ENCODE measurements around the gene CENPL.
"Not testable (repeated sequence)": the region's sequence is repeated elsewhere in the genome, so short reads cannot be mapped to it uniquely, and the experiment has no call there.

Gene CENPL

DNA sequence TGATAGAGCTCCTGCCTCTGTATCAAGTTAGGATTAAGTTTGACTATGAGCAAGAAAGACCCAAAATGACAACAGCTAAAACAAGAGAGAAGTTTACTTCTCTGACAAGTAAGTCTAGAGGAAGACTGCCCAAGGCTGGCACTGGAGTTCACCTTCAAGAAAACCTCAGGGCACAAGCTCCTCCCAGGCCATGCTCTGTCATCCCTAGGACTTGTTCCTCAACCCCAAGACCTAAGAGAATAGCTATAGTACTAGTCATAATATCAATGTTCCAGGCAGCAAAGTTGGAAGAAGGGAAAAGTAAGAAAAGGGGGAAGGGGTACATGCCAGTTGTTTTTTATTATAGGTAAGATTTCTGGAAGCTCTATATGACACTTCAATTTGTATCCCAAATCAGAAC is 26.6 kb downstream of the CENPL start:
- Histone ChIP-seq H3K27ac (ENCODE audit: low read length) (no peak overlapping the region), H3K4me3 (ENCODE audit: low read length in 2 of 2) (no peak overlapping the region), H3K4me1 (ENCODE audit: control insufficient read depth, insufficient read depth, low read length) (no peaks in the 10 kb centered on the region), H3K27me3 (ENCODE audit: control insufficient read depth in 1 of 2, insufficient read depth in 2 of 2, low read length in 2 of 2) (no peaks in the 10 kb centered on the region), H3K9ac (ENCODE audit: low read length in 2 of 2) (no peak overlapping the region), H3K36me3 (ENCODE audit: control insufficient read depth in 2 of 2, insufficient read depth in 2 of 2, low read length in 2 of 2) (no peaks in the 10 kb centered on the region), H3K9me3 (ENCODE audit: control insufficient read depth in 2 of 2, low read length in 2 of 2) (no peaks in the 10 kb centered on the region)

DNA sequence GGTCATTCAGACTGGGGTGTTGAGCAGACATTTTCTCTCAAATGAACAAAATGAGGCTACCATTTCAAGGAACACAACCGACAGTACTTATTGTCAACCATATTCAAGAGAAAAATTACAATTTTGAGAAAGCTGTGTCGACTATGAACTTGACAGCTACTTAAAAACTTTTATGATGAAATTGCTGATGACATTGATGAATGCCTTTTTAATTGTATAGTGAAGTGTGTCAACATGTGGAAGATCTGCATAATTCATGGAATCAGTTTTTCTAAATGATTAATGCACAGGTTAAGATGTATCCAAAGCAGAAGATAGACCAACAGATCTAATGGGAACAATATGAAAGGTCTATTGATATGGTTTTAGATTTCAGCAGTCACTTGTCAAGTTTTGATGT is 34.8 kb downstream of the CENPL start:
- no peaks in the 10 kb centered on the region for H3K4me1 ChIP-seq (ENCODE audit: control insufficient read depth, insufficient read depth, low read length)
- H3K9ac ChIP-seq (ENCODE audit: low read length in 2 of 2) = no peak overlapping the region
- no peak overlapping the region for H3K27ac ChIP-seq (ENCODE audit: low read length)
- H3K36me3 ChIP-seq (ENCODE audit: control insufficient read depth in 2 of 2, insufficient read depth in 2 of 2, low read length in 2 of 2) = peaks cover 2 to 15% of the 10 kb centered on the region in 2 donors
- no peaks in the 10 kb centered on the region for H3K9me3 ChIP-seq (ENCODE audit: control insufficient read depth in 2 of 2, low read length in 2 of 2)
- H3K27me3 ChIP-seq (ENCODE audit: control insufficient read depth in 1 of 2, insufficient read depth in 2 of 2, low read length in 2 of 2) = no peaks in the 10 kb centered on the region
- no peak overlapping the region for H3K4me3 ChIP-seq (ENCODE audit: low read length in 2 of 2)

DNA sequence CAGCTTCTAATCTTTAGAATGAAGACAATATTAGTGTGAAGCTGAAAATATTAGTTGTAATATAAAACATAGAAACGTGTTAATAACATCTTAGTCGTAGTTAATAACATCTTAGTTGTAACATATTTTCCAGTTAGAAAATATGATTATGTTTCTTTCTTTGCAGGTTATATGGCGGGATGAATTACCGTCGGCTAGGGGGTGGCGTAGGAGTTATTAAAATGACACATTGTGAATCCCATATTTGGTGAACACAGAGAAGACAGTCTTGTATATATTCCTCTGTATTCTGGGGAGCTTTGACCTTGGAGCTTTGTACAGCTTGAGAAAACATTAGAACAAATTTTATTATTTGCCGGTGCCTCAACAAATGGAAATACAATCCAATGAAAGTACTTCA is 39.7 kb downstream of the CENPL start:
- no peaks in the 10 kb centered on the region for H3K27me3 ChIP-seq (ENCODE audit: control insufficient read depth in 1 of 2, insufficient read depth in 2 of 2, low read length in 2 of 2)
- no peaks in the 10 kb centered on the region for H3K9me3 ChIP-seq (ENCODE audit: control insufficient read depth in 2 of 2, low read length in 2 of 2)
- H3K4me1 ChIP-seq (ENCODE audit: control insufficient read depth, insufficient read depth, low read length) = no peaks in the 10 kb centered on the region
- no peak overlapping the region for H3K4me3 ChIP-seq (ENCODE audit: low read length in 2 of 2)
- H3K9ac ChIP-seq (ENCODE audit: low read length in 2 of 2) = no peak overlapping the region
- H3K27ac ChIP-seq (ENCODE audit: low read length) = no peak overlapping the region
- H3K36me3 ChIP-seq (ENCODE audit: control insufficient read depth in 2 of 2, insufficient read depth in 2 of 2, low read length in 2 of 2) = peaks cover 22 to 44% of the 10 kb centered on the region in 2 donors

DNA sequence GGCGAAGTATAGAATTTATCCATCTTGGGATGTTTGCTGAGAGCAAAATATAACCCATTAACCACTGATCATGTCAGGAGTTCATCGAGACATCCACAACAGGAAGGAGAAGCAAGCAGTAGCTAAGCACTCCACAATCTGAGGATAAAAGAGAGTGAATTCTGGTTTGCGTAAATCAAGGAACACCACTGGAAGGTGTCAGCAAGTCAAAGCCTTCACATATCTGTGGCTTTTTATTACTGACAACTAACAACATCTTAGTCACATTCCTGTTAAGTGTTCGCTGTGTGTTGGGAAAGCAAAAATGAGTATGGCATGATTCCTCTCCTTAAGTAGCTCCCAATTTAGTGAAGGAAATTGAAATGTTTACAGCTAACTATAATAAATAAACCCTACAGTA is 44.7 kb downstream of the CENPL start:
- Histone ChIP-seq H3K9ac (ENCODE audit: low read length in 2 of 2) (no peak overlapping the region), H3K27me3 (ENCODE audit: control insufficient read depth in 1 of 2, insufficient read depth in 2 of 2, low read length in 2 of 2) (no peaks in the 10 kb centered on the region), H3K4me1 (ENCODE audit: control insufficient read depth, insufficient read depth, low read length) (no peaks in the 10 kb centered on the region), H3K27ac (ENCODE audit: low read length) (no peak overlapping the region), H3K4me3 (ENCODE audit: low read length in 2 of 2) (no peak overlapping the region), H3K36me3 (ENCODE audit: control insufficient read depth in 2 of 2, insufficient read depth in 2 of 2, low read length in 2 of 2) (peaks cover 33 to 51% of the 10 kb centered on the region in 2 donors), H3K9me3 (ENCODE audit: control insufficient read depth in 2 of 2, low read length in 2 of 2) (no peaks in the 10 kb centered on the region)

DNA sequence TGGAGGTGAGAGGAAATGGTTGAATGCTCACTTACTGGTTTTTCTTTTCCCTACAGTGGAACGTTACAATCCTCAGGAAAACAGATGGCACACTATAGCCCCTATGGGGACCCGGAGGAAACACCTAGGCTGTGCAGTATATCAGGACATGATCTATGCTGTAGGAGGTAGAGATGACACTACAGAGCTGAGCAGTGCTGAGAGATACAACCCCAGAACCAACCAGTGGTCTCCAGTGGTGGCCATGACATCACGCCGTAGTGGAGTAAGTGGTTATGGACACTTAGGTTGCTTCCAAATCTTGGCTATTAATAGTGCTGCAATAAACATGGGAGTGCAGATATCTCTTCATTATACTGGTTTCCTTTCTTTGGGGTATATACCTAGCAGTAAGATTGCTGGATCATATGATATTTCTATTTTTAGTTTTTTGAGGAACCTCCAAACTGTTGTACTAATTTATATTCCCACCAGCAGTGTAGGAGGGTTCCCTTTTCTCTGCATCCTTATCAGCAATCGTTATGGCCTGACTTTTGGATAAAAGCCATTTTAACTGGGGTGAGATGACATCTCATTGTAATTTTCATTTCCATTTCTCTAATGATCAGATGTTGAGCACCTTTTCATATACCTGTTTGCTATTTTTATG is 49.0 kb downstream of the CENPL start:
- Histone ChIP-seq H3K9ac (ENCODE audit: low read length in 2 of 2) (no peak overlapping the region), H3K4me3 (ENCODE audit: low read length in 2 of 2) (no peak overlapping the region), H3K4me1 (ENCODE audit: control insufficient read depth, insufficient read depth, low read length) (no peaks in the 10 kb centered on the region), H3K36me3 (ENCODE audit: control insufficient read depth in 2 of 2, insufficient read depth in 2 of 2, low read length in 2 of 2) (peaks cover 18 to 25% of the 10 kb centered on the region in 2 donors), H3K27ac (ENCODE audit: low read length) (no peak overlapping the region), H3K9me3 (ENCODE audit: control insufficient read depth in 2 of 2, low read length in 2 of 2) (no peaks in the 10 kb centered on the region), H3K27me3 (ENCODE audit: control insufficient read depth in 1 of 2, insufficient read depth in 2 of 2, low read length in 2 of 2) (no peaks in the 10 kb centered on the region)

DNA sequence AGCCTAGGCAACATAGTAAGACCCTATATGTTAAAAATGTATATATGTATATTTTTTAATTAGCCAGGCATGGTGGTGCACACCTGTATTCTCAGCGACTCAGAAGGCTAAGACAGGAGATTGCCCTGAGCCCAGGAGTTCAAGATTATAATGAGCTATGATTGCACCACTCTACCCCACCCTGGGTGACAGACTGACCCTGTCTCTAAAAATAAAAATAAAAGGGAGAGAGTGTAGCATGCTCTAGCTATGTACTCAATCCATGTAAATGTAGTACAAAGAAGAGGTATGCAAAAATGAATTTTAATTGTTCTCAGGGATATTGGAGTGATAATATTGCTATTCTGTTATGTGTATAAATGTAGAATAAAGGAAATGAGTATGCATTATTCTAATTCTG is 53.1 kb downstream of the CENPL start:
- no peak overlapping the region for H3K4me3 ChIP-seq (ENCODE audit: low read length in 2 of 2)
- no peaks in the 10 kb centered on the region for H3K9me3 ChIP-seq (ENCODE audit: control insufficient read depth in 2 of 2, low read length in 2 of 2)
- no peak overlapping the region for H3K9ac ChIP-seq (ENCODE audit: low read length in 2 of 2)
- H3K4me1 ChIP-seq (ENCODE audit: control insufficient read depth, insufficient read depth, low read length) = no peaks in the 10 kb centered on the region
- H3K27ac ChIP-seq (ENCODE audit: low read length) = no peak overlapping the region
- H3K27me3 ChIP-seq (ENCODE audit: control insufficient read depth in 1 of 2, insufficient read depth in 2 of 2, low read length in 2 of 2) = no peaks in the 10 kb centered on the region
- H3K36me3 ChIP-seq (ENCODE audit: control insufficient read depth in 2 of 2, insufficient read depth in 2 of 2, low read length in 2 of 2) = peaks cover 11 to 19% of the 10 kb centered on the region in 2 donors

DNA sequence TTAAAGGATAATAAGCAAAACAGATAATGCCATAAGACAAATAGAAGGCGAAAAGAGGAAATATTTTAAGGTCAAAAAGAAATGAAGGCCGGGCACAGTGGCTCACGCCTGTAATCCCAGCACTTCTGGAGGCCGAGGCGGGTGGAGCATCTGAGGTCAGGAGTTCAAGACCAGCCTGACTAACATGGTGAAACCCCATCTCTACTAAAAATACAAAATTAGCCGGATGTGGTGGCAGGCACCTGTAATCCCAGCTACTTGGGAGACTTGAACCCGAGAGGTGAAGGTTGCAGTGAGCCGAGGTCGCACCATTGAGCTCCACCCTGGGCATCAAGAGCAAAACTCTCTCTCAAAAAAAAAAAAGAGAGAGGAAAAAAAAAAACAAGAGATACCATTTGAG is 54.4 kb downstream of the CENPL start:
- H3K4me3 ChIP-seq (ENCODE audit: low read length in 2 of 2); H3K27me3 ChIP-seq (ENCODE audit: control insufficient read depth in 1 of 2, insufficient read depth in 2 of 2, low read length in 2 of 2); H3K4me1 ChIP-seq (ENCODE audit: control insufficient read depth, insufficient read depth, low read length); H3K36me3 ChIP-seq (ENCODE audit: control insufficient read depth in 2 of 2, insufficient read depth in 2 of 2, low read length in 2 of 2); H3K9me3 ChIP-seq (ENCODE audit: control insufficient read depth in 2 of 2, low read length in 2 of 2); H3K27ac ChIP-seq (ENCODE audit: low read length); H3K9ac ChIP-seq (ENCODE audit: low read length in 2 of 2): not testable (repeated sequence)

DNA sequence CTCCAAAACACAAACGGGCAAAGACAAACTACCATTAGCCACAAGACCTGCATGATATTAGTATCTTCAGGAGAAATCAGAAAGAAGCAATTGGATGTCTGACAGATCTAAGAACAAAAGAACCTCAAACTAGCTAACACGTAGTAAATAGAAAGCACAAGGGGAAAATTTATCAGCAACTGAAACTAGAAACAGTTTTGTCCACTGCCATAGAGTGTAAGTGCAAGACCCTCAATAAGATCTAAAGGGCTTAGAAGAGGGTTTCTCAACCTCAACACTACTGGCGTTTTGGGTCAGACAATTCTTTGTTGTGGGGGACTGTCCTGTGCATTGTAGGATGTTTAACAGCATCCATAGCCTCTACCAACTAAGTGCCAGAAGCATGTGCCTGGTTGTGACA is 55.9 kb downstream of the CENPL start:
- Histone ChIP-seq H3K4me3 (ENCODE audit: low read length in 2 of 2) (no peak overlapping the region), H3K9ac (ENCODE audit: low read length in 2 of 2) (no peak overlapping the region), H3K9me3 (ENCODE audit: control insufficient read depth in 2 of 2, low read length in 2 of 2) (no peaks in the 10 kb centered on the region), H3K36me3 (ENCODE audit: control insufficient read depth in 2 of 2, insufficient read depth in 2 of 2, low read length in 2 of 2) (no peaks in the 10 kb centered on the region), H3K4me1 (ENCODE audit: control insufficient read depth, insufficient read depth, low read length) (no peaks in the 10 kb centered on the region), H3K27me3 (ENCODE audit: control insufficient read depth in 1 of 2, insufficient read depth in 2 of 2, low read length in 2 of 2) (no peaks in the 10 kb centered on the region), H3K27ac (ENCODE audit: low read length) (no peak overlapping the region)

DNA sequence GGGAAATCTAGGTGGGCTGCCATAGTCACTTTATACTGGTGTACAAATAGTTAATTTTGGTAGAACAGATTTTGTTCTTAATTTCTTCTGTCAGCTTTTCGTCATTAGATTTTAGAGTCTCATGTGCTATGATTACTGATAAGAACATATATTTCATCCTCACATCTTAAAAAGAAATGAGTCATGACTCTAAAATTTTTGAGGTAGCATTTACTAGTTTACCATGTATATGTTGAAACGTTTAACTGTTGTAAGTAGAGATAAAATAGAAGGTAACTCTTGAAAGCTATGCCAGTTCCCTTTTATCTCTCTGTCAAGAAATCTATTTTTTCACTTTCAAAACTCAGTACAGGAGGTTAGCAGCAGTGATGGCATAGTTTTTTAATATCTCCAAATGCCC is 56.5 kb downstream of the CENPL start:
- H3K4me1 ChIP-seq (ENCODE audit: control insufficient read depth, insufficient read depth, low read length) = no peaks in the 10 kb centered on the region
- no peaks in the 10 kb centered on the region for H3K9me3 ChIP-seq (ENCODE audit: control insufficient read depth in 2 of 2, low read length in 2 of 2)
- no peak overlapping the region for H3K9ac ChIP-seq (ENCODE audit: low read length in 2 of 2)
- no peaks in the 10 kb centered on the region for H3K27me3 ChIP-seq (ENCODE audit: control insufficient read depth in 1 of 2, insufficient read depth in 2 of 2, low read length in 2 of 2)
- no peaks in the 10 kb centered on the region for H3K36me3 ChIP-seq (ENCODE audit: control insufficient read depth in 2 of 2, insufficient read depth in 2 of 2, low read length in 2 of 2)
- H3K4me3 ChIP-seq (ENCODE audit: low read length in 2 of 2) = no peak overlapping the region
- H3K27ac ChIP-seq (ENCODE audit: low read length) = no peak overlapping the region

DNA sequence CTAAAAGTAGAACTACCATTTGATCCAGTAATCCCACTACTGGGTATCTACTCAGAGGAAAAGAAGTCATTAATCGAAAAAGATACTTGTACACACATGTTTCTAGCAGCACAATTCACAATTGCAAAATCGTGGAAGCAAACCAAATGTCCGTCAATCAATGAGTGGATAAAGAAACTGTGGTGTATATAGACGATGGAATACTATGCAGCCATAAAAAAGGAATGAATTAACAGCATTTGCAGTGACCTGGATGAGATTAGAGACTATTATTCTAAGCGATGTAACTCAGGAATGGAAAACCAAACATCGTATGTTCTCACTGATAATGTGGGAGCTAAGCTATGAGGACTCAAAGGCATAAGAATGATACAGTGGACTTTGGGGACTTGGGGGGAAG is 60.4 kb downstream of the CENPL start:
- H3K4me3 ChIP-seq (ENCODE audit: low read length in 2 of 2); H3K27ac ChIP-seq (ENCODE audit: low read length); H3K4me1 ChIP-seq (ENCODE audit: control insufficient read depth, insufficient read depth, low read length); H3K36me3 ChIP-seq (ENCODE audit: control insufficient read depth in 2 of 2, insufficient read depth in 2 of 2, low read length in 2 of 2); H3K9me3 ChIP-seq (ENCODE audit: control insufficient read depth in 2 of 2, low read length in 2 of 2); H3K27me3 ChIP-seq (ENCODE audit: control insufficient read depth in 1 of 2, insufficient read depth in 2 of 2, low read length in 2 of 2); H3K9ac ChIP-seq (ENCODE audit: low read length in 2 of 2): not testable (repeated sequence)

DNA sequence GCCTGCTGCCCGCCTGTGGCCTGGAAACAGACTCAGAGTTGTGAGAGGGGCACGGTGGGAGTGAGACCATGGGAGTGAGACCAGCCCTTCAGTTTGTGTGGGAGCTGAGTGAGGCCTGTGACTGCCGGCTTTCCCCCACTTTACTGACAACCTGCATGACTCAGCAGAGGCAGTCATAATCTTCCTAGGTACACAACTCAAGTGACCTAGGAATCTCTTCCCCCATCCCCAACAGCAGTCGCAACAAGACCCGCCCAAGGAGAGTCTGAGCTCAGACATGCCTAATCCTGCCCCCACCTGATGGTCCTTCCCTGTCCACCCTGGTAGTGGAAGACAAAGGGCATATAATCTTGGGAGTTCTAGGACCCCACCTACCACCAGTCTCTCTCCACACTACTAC is 65.7 kb downstream of the CENPL start:
- Histone ChIP-seq H3K27me3 (ENCODE audit: control insufficient read depth in 1 of 2, insufficient read depth in 2 of 2, low read length in 2 of 2) (no peaks in the 10 kb centered on the region), H3K4me3 (ENCODE audit: low read length in 2 of 2) (no peak overlapping the region), H3K4me1 (ENCODE audit: control insufficient read depth, insufficient read depth, low read length) (no peaks in the 10 kb centered on the region), H3K36me3 (ENCODE audit: control insufficient read depth in 2 of 2, insufficient read depth in 2 of 2, low read length in 2 of 2) (peaks cover 27 to 31% of the 10 kb centered on the region in 2 donors), H3K9me3 (ENCODE audit: control insufficient read depth in 2 of 2, low read length in 2 of 2) (no peaks in the 10 kb centered on the region), H3K9ac (ENCODE audit: low read length in 2 of 2) (no peak overlapping the region), H3K27ac (ENCODE audit: low read length) (no peak overlapping the region)
